K562 (cell line): ENCODE results near the gene ANKS1B. TPM values are rescaled to one million over a fixed set of nuclear protein-coding genes. Genes with fewer than 3 reads are reported as not detected.

ENCODE experiments used
- ATAC-seq: fragments of 200-7000 bp; cut with Tn5 transposase; 3 replicates; pipeline ENCODE4 v1.9.1; 2020; ENCODE audit warnings: moderate library complexity
- BruUV-seq: library from RNA; stranded (reverse); fragments of 400-500 nt; replicated peaks from 2 replicates; lab custom pipeline; 2021; lab: Mats Ljungman, UMichigan
- CTCF ChIA-PET: fragments of 300-600 bp; formaldehyde crosslinking; extraction: SDS; loops from one replicate; lab custom pipeline; 2021; ENCODE audit warnings: low intra/inter-chr PET ratio; lab: Yijun Ruan, JAX
- POLR2A ChIA-PET: fragments of 300-600, 350-650 bp; sonication (Branson Sonifier 250); formaldehyde crosslinking; extraction: SDS; loops from one replicate; lab custom pipeline; 2021; ENCODE audit warnings: antibody characterized with exemption, inconsistent platforms; lab: Yijun Ruan, JAX
- DNase-seq, 4 experiments: peaks; one replicate each; pipeline versions ENCODE4 v3.0.0 to v3.0.0-alpha.2; 2011 to 2018; ENCODE audit warnings: low spot score in 3 of 4, mixed read lengths in 3 of 4; ENCODE audit errors: extremely low read depth in 1 of 4
- FAIRE-seq: peaks from 2 replicates; lab custom pipeline; 2011; peaks lifted over from hg19 to GRCh38; lab: Jason Lieb, UNC
- H2AFZ ChIP-seq: 2 replicates; pipeline ENCODE4 v1.6.0; 2011; ENCODE audit warnings: low read depth, low read length, control low read depth, inconsistent platforms
- H3K27ac ChIP-seq: fragments of 200-600 bp; 3 replicates; pipeline ENCODE4 v1.8.0; 2011; ENCODE audit warnings: low read depth, mild to moderate bottlenecking, control low read depth, inconsistent platforms, low read length, moderate library complexity, mixed read lengths; ENCODE audit errors: extremely low read depth
- H3K27me3 ChIP-seq, 2 experiments: fragments of 300-600 bp in 1 of 2; 2 replicates in 1 of 2; 3 replicates in 1 of 2; pipeline versions ENCODE4 v1.6.0 to v1.8.0; 2011; ENCODE audit warnings: inconsistent platforms in 2 of 2, low read length in 2 of 2, mild to moderate bottlenecking in 1 of 2, mixed read lengths in 1 of 2, moderate library complexity in 1 of 2; ENCODE audit not compliant: control insufficient read depth in 2 of 2, insufficient read depth in 2 of 2
- H3K36me3 ChIP-seq: fragments of 300-600 bp; 3 replicates; pipeline ENCODE4 v1.8.0; 2011; ENCODE audit warnings: mild to moderate bottlenecking, low read length, inconsistent platforms; ENCODE audit not compliant: control insufficient read depth, insufficient read depth
- H3K4me1 ChIP-seq, 2 experiments: fragments of 200-600 bp in 1 of 2; replicated peaks in 1 of 2; 2 replicates in 1 of 2; 3 replicates in 1 of 2; pipeline versions ENCODE4 v1.5.1 to v1.8.0; 2011; ENCODE audit warnings: inconsistent platforms in 2 of 2, low read length in 2 of 2, mild to moderate bottlenecking in 1 of 2, mixed read lengths in 1 of 2, moderate library complexity in 1 of 2; ENCODE audit not compliant: control insufficient read depth in 2 of 2, insufficient read depth in 2 of 2
- H3K4me2 ChIP-seq: 2 replicates; pipeline ENCODE4 v1.6.1; 2011; ENCODE audit warnings: low read length, control low read depth, inconsistent platforms, mixed read lengths; ENCODE audit not compliant: insufficient read depth
- H3K4me3 ChIP-seq: fragments of 200-600 bp; sonication (generic), shearing (Covaris generic); 2 replicates; pipeline ENCODE4 v1.5.1; 2016; ENCODE audit warnings: control low read depth, inconsistent platforms
- H3K79me2 ChIP-seq: fragments of 200-600 bp; 3 replicates; pipeline ENCODE4 v1.8.0; 2011; ENCODE audit warnings: low read length, inconsistent platforms; ENCODE audit not compliant: control insufficient read depth, insufficient read depth
- H3K9ac ChIP-seq, 2 experiments: 2 replicates each; pipeline versions ENCODE4 v1.6.0 to v1.6.1; 2011; ENCODE audit warnings: low read depth in 2 of 2, low read length in 2 of 2, control low read depth in 1 of 2, inconsistent platforms in 1 of 2, mild to moderate bottlenecking in 1 of 2, mixed read lengths in 1 of 2; ENCODE audit not compliant: insufficient read depth in 1 of 2
- H3K9me1 ChIP-seq: one replicate; pipeline ENCODE4 v1.6.0; 2011; ENCODE audit warnings: inconsistent platforms, mild to moderate bottlenecking, low read length, moderate library complexity; ENCODE audit not compliant: control insufficient read depth, insufficient read depth
- H3K9me3 ChIP-seq: replicated peaks from 2 replicates; pipeline ENCODE4 v1.5.1; 2011; ENCODE audit warnings: low read depth, low read length, inconsistent platforms; ENCODE audit not compliant: control insufficient read depth, insufficient read depth
- H4K20me1 ChIP-seq: replicated peaks from 2 replicates; pipeline ENCODE4 v1.6.1; 2011; ENCODE audit warnings: low read length, inconsistent platforms, mixed read lengths; ENCODE audit not compliant: control insufficient read depth, insufficient read depth
- CBFA2T3 ChIP-seq: fragments of 450-650 bp; IDR thresholded peaks from 2 replicates; pipeline ENCODE4 v1.6.1; 2017
- CCNT2 ChIP-seq: IDR thresholded peaks from 2 replicates; pipeline ENCODE4 v1.6.1; 2011; ENCODE audit warnings: borderline replicate concordance, low read depth, mild to moderate bottlenecking, moderate library complexity, mixed read lengths, low read length; ENCODE audit not compliant: insufficient read length; ENCODE audit errors: extremely low read depth
- DPF2 ChIP-seq: fragments of 450-650 bp; IDR thresholded peaks from 2 replicates; pipeline ENCODE4 v1.6.1; 2016
- FOXA1 ChIP-seq: fragments of 450-650 bp; IDR thresholded peaks from 2 replicates; pipeline ENCODE4 v1.6.1; 2016; ENCODE audit warnings: mild to moderate bottlenecking, borderline replicate concordance
- FOXA3 ChIP-seq, 2 experiments: fragments of 450-650 bp in 1 of 2; sonication (generic) in 1 of 2; formaldehyde crosslinking; IDR thresholded peaks in 1 of 2; conservative IDR thresholded peaks in 1 of 2; 2 replicates each; pipeline versions ENCODE4 v1.4.0 to v1.8.0; 2020 to 2022; ENCODE audit warnings: mild to moderate bottlenecking in 2 of 2, missing genetic modification reagents in 1 of 2
- FOXK2 ChIP-seq, 2 experiments: fragments of 450-650 bp; IDR thresholded peaks in 1 of 2; conservative IDR thresholded peaks in 1 of 2; 2 replicates each; pipeline ENCODE4 v1.6.1; 2016; ENCODE audit warnings: low read depth in 2 of 2, mild to moderate bottlenecking in 1 of 2
- GTF2E2 ChIP-seq: fragments of 200-800 bp; sonication (Bioruptor generic); IDR thresholded peaks from 2 replicates; pipeline ENCODE4 v1.6.1; 2016; ENCODE audit warnings: missing genetic modification characterization, missing compliant biosample characterization
- JUND ChIP-seq, 2 experiments: IDR thresholded peaks; 2 replicates in 1 of 2; 3 replicates in 1 of 2; pipeline ENCODE4 v1.6.1; 2011; ENCODE audit warnings: borderline replicate concordance in 2 of 2, low read depth in 2 of 2, low read length in 2 of 2, improper control_type of control experiment in 1 of 2, missing biosample characterization in 1 of 2, missing genetic modification characterization in 1 of 2, missing genetic modification reagents in 1 of 2
- NRF1 ChIP-seq, 2 experiments: fragments of 450-650 bp; IDR thresholded peaks in 1 of 2; conservative IDR thresholded peaks in 1 of 2; 2 replicates each; pipeline ENCODE4 v1.6.1; 2014; ENCODE audit warnings: mild to moderate bottlenecking in 2 of 2
- PURB ChIP-seq: sonication (generic); formaldehyde crosslinking; IDR thresholded peaks from 2 replicates; pipeline ENCODE4 v1.9.0; 2021; ENCODE audit warnings: low read depth, mild to moderate bottlenecking, missing genetic modification reagents
- SRSF1 ChIP-seq: fragments of 200-400 bp; formaldehyde crosslinking; IDR thresholded peaks from 2 replicates; pipeline ENCODE4 v1.6.1; 2017; ENCODE audit warnings: mild to moderate bottlenecking, low read depth, low read length, moderate library complexity
- ZBTB7A ChIP-seq: IDR thresholded peaks from 2 replicates; pipeline ENCODE4 v1.6.1; 2011; ENCODE audit warnings: low read depth, mild to moderate bottlenecking, low read length, moderate library complexity, borderline replicate concordance; ENCODE audit not compliant: control insufficient read depth
- ZNF174 ChIP-seq: fragments of 250-450 bp; sonication (Bioruptor Pico); IDR thresholded peaks from 2 replicates; pipeline ENCODE4 v1.4.0; 2020; ENCODE audit warnings: mild to moderate bottlenecking
- ZNF197 ChIP-seq: fragments of 200-800 bp; sonication (Bioruptor generic); IDR thresholded peaks from 2 replicates; pipeline ENCODE4 v1.6.1; 2016; ENCODE audit warnings: low read depth, missing genetic modification characterization, missing compliant biosample characterization
- ZNF311 ChIP-seq: fragments of 250-450 bp; sonication (Bioruptor Pico); IDR thresholded peaks from 2 replicates; pipeline ENCODE4 v1.4.0; 2020; ENCODE audit warnings: mild to moderate bottlenecking, moderate library complexity
- WGBS: fragments of 100-300 bp; shearing (Covaris generic); methylation state at CpG from one replicate; pipeline ENCODE4 v1.1.6; 2016; ENCODE audit warnings: low coverage, mixed read lengths; ENCODE audit not compliant: insufficient coverage; ENCODE audit errors: missing lambda C conversion rate; 5-methylcytosine and 5-hydroxymethylcytosine counted together
- in situ Hi-C: fragments of 300-500 bp; cut with MboI; formaldehyde crosslinking; loops from 4 replicates; pipeline ENCODE4 v1.15.0; 2018; ENCODE audit warnings: inconsistent platforms, mixed read lengths
- intact Hi-C: fragments of 100-400 bp; cut with micrococcal nuclease; formaldehyde crosslinking; loops from 2 replicates; pipeline ENCODE4 v1.14.2; 2022
- polyA plus RNA-seq, 8 experiments: library from polyadenylated mRNA; depleted of rRNA in 4 of 8; stranded (reverse) in 5 of 8; unstranded in 3 of 8; fragments of >200 nt; fragmentation: Nextera tagmentation in 2 of 8; fragmentation: Illumina TruSeq in 1 of 8; extraction: Ambion mirVana in 2 of 8; extraction: Trizol in 1 of 8; gene quantifications; 2 replicates each; pipeline versions ENCODE4 v1.2.1 to v1.2.3, GENCODE V29; 2011 to 2014; ENCODE audit warnings: inconsistent platforms in 1 of 8, missing spikeins in 1 of 8
- total RNA-seq, 7 experiments: library from RNA; depleted of rRNA in 6 of 7; stranded (reverse); fragments of >200 nt in 6 of 7; fragmentation: Illumina TruSeq in 2 of 7; extraction: Trizol in 2 of 7; gene quantifications; 2 replicates each; pipeline versions ENCODE4 v1.2.1 to v1.2.3, GENCODE V29; 2011 to 2021; ENCODE audit warnings: low replicate concordance in 1 of 7
- TF ChIP-seq, protein P1 (sequence below): fragments of 450-650 bp; IDR thresholded peaks from 2 replicates; pipeline ENCODE4 v1.6.1; 2016; ENCODE audit warnings: low read depth, mild to moderate bottlenecking, moderate library complexity
- TF ChIP-seq, protein P2 (sequence below): sonication (generic); formaldehyde crosslinking; IDR thresholded peaks from 2 replicates; pipeline ENCODE4 v1.8.0; 2022; ENCODE audit warnings: missing genetic modification reagents, mild to moderate bottlenecking, borderline replicate concordance
- TF ChIP-seq, protein P3 (sequence below): fragments of 150-350 bp; conservative IDR thresholded peaks from 2 replicates; pipeline ENCODE4 v1.6.1; 2014; ENCODE audit warnings: low read length

The ANKS1B gene
- total and polyA plus RNA-seq, 9 of the 15 experiments (the other 6 are each of a cell fraction or from before 2014, with no cell fraction given) = 0.04 to 0.47 (median 0.28) TPM; not detected in 4

DNA sequence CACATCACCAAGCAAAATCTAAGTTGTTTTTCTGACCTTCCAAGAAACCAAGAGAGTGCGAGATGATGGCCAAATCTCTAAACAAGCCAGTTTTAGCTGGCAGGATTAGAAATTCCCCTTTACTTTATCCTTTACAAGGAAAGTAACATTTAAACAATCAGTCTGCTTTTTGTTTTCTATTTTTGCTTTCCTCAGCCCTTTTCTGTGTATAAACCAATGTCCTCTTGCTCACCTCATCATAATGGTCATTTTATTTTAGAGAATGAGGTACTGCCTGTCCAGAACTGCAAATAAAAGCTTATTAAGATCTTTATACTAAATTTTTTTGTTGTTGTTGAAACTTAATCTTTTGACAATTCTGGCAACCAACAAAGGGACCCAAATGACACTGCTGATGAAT, 779.6 kb downstream of the ANKS1B start:
- H3K4me2 ChIP-seq = no peak overlapping the region
- DNase-seq (no peak), ATAC-seq (no peak), FAIRE-seq (no peak)
- no peak overlapping the region for H2AFZ ChIP-seq
- H3K9me1 ChIP-seq = no peaks in the 10 kb centered on the region
- WGBS = 6% methylated on average over 1 of the region's 1 CpG
- no TSS peak for BruUV-seq
- no peaks in the 10 kb centered on the region for H3K27me3 ChIP-seq
- intact Hi-C loops = no loop called here
- H3K9ac ChIP-seq = no peak overlapping the region
- CTCF ChIA-PET = no interaction called here
- no peak overlapping the region for H3K4me3 ChIP-seq
- no peaks in the 10 kb centered on the region for H3K79me2 ChIP-seq
- H3K36me3 ChIP-seq = no peaks in the 10 kb centered on the region
- H4K20me1 ChIP-seq = no peaks in the 10 kb centered on the region
- no peaks in the 10 kb centered on the region; the same call in 1 of the 2 replicates for H3K9me3 ChIP-seq
- no peak overlapping the region for H3K27ac ChIP-seq
- H3K4me1 ChIP-seq = no peaks in the 10 kb centered on the region
- POLR2A ChIA-PET = no interaction called here
- in situ Hi-C loops = no loop called here
- TF ChIP-seq CBFA2T3 = no peak
- TF ChIP-seq ZBTB7A = no peak
- no peak for TF ChIP-seq DPF2
- TF ChIP-seq ZNF311 (CRISPR knock-in tag) = no peak
- TF ChIP-seq, protein P1, sequence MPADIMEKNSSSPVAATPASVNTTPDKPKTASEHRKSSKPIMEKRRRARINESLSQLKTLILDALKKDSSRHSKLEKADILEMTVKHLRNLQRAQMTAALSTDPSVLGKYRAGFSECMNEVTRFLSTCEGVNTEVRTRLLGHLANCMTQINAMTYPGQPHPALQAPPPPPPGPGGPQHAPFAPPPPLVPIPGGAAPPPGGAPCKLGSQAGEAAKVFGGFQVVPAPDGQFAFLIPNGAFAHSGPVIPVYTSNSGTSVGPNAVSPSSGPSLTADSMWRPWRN = no peak
- no peak for TF ChIP-seq FOXK2 (conservative IDR thresholded peaks at IDR 0.05 in 1 of 2, IDR thresholded peaks at IDR 0.05 in 1 of 2; ENCODE audit: low read depth in 2 of 2)
- no peak for TF ChIP-seq ZNF174 (CRISPR knock-in tag)
- TF ChIP-seq CCNT2 = no peak
- no peak for TF ChIP-seq PURB (CRISPR knock-in tag)
- TF ChIP-seq FOXA3 (CRISPR knock-in tag; conservative IDR thresholded peaks at IDR 0.05 in 1 of 2, IDR thresholded peaks at IDR 0.05 in 1 of 2) = no peak
- no peak for TF ChIP-seq JUND (IDR thresholded peaks at IDR 0.05; ENCODE audit: borderline replicate concordance, low read depth, low read length)
- TF ChIP-seq JUND (tag; IDR thresholded peaks at IDR 0.05; ENCODE audit: borderline replicate concordance, low read depth, low read length) = no peak
- TF ChIP-seq SRSF1 = no peak
- no peak for TF ChIP-seq NRF1 (conservative IDR thresholded peaks at IDR 0.05 in 1 of 2, IDR thresholded peaks at IDR 0.05 in 1 of 2)
- no peak for TF ChIP-seq ZNF197 (CRISPR knock-in tag)
- TF ChIP-seq GTF2E2 (tag) = no peak
- TF ChIP-seq, protein P2, sequence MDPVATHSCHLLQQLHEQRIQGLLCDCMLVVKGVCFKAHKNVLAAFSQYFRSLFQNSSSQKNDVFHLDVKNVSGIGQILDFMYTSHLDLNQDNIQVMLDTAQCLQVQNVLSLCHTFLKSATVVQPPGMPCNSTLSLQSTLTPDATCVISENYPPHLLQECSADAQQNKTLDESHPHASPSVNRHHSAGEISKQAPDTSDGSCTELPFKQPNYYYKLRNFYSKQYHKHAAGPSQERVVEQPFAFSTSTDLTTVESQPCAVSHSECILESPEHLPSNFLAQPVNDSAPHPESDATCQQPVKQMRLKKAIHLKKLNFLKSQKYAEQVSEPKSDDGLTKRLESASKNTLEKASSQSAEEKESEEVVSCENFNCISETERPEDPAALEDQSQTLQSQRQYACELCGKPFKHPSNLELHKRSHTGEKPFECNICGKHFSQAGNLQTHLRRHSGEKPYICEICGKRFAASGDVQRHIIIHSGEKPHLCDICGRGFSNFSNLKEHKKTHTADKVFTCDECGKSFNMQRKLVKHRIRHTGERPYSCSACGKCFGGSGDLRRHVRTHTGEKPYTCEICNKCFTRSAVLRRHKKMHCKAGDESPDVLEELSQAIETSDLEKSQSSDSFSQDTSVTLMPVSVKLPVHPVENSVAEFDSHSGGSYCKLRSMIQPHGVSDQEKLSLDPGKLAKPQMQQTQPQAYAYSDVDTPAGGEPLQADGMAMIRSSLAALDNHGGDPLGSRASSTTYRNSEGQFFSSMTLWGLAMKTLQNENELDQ (CRISPR knock-in tag) = no peak
- TF ChIP-seq FOXA1 = no peak
- TF ChIP-seq, protein P3, sequence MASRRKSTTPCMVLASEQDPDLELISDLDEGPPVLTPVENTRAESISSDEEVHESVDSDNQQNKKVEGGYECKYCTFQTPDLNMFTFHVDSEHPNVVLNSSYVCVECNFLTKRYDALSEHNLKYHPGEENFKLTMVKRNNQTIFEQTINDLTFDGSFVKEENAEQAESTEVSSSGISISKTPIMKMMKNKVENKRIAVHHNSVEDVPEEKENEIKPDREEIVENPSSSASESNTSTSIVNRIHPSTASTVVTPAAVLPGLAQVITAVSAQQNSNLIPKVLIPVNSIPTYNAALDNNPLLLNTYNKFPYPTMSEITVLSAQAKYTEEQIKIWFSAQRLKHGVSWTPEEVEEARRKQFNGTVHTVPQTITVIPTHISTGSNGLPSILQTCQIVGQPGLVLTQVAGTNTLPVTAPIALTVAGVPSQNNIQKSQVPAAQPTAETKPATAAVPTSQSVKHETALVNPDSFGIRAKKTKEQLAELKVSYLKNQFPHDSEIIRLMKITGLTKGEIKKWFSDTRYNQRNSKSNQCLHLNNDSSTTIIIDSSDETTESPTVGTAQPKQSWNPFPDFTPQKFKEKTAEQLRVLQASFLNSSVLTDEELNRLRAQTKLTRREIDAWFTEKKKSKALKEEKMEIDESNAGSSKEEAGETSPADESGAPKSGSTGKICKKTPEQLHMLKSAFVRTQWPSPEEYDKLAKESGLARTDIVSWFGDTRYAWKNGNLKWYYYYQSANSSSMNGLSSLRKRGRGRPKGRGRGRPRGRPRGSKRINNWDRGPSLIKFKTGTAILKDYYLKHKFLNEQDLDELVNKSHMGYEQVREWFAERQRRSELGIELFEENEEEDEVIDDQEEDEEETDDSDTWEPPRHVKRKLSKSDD = no peak
